ENCODE data around the gene CD83. TPM values are rescaled to one million over a fixed set of nuclear protein-coding genes. Genes with fewer than 3 reads are reported as not detected.

Gene CD83
- total and polyA plus RNA-seq, 2 donors (not counting 1 experiment from before 2014, with no cell fraction given) = 320 to 332 TPM

GRCh38 chr6:14084388-14084787, 33.2 kb upstream of the CD83 start:
- no peaks in the 10 kb centered on the region for H3K27me3 Mint-ChIP-seq
- peaks cover 72% of the 10 kb centered on the region for H3K4me1 Mint-ChIP-seq
- intact Hi-C loops (cut with micrococcal nuclease) = no loop called here
- DNase-seq (no peak), ATAC-seq (ENCODE audit: low read depth) (no peak)
- ChIA-PET POLR2A (no interaction called here), CTCF (interaction anchor here (0.7 to 2.9 kb wide), 2 partner anchors 15 to 18 kb away, joined by 6 to 11 read pairs; no protein-coding TSS in a partner anchor)
- H3K9me3 Mint-ChIP-seq (ENCODE audit: insufficient read depth) = no peaks in the 10 kb centered on the region
- H3K4me1 ChIP-seq (ENCODE audit: control insufficient read depth in 2 of 2, insufficient read depth in 2 of 2, low read length in 2 of 2) = peaks cover 46 to 50% of the 10 kb centered on the region in 2 donors
- TF ChIP-seq EZH2 (IDR thresholded peaks at IDR 0.05; ENCODE audit: borderline replicate concordance, insufficient read depth, low read depth, low read length, poor library complexity, severe bottlenecking) = no peak
- no peak for TF ChIP-seq CTCF (IDR thresholded peaks at IDR 0.05)
- H3K4me3 ChIP-seq (ENCODE audit: control extremely low read depth in 1 of 5, extremely low read depth in 1 of 5, insufficient read depth in 1 of 5, low read depth in 2 of 5, low read length in 4 of 5) = no peak overlapping the region
- H3K9me3 ChIP-seq (ENCODE audit: control extremely low read depth in 1 of 3, control insufficient read depth in 2 of 3, insufficient read depth in 1 of 3, low read length in 2 of 3) = no peaks in the 10 kb centered on the region
- no peak overlapping the region for H3K9ac ChIP-seq (ENCODE audit: low read length)
- no peaks in the 10 kb centered on the region for H3K36me3 ChIP-seq (replicated peaks in 1 of 2; ENCODE audit: control extremely low read depth in 1 of 2, control insufficient read depth in 1 of 2, extremely low read depth in 1 of 2, insufficient read depth in 2 of 2, low read length in 1 of 2)
- no peak overlapping the region for H3K4me3 Mint-ChIP-seq
- H3K27ac Mint-ChIP-seq = no peak overlapping the region
- peaks cover 11% of the 10 kb centered on the region for H3K79me2 ChIP-seq (ENCODE audit: control insufficient read depth, insufficient read depth, low read length)
- peak overlapping the region; percentile 14 for H3K4me2 ChIP-seq (replicated peaks; ENCODE audit: low read depth, low read length, poor library complexity, severe bottlenecking)
- H2AFZ ChIP-seq (ENCODE audit: insufficient read depth, low read depth, low read length, poor library complexity, severe bottlenecking) = no peak overlapping the region
- no peaks in the 10 kb centered on the region for H3K27me3 ChIP-seq (replicated peaks in 1 of 4; ENCODE audit: control extremely low read depth in 1 of 4, control insufficient read depth in 3 of 4, insufficient read depth in 4 of 4, low read length in 3 of 4)
- H4K20me1 ChIP-seq (ENCODE audit: control insufficient read depth, insufficient read depth, low read length, poor library complexity, severe bottlenecking) = no peaks in the 10 kb centered on the region
- no peak overlapping the region for H3K27ac ChIP-seq (ENCODE audit: low read length in 2 of 2)
- 99% methylated on average over 10 of the region's 11 CpGs for WGBS (ENCODE audit: insufficient coverage)

- H3K27me3 ChIP-seq (replicated peaks in 1 of 4; ENCODE audit: control extremely low read depth in 1 of 4, control insufficient read depth in 3 of 4, insufficient read depth in 4 of 4, low read length in 3 of 4) = no peaks in the 10 kb centered on the region
- ATAC-seq (ENCODE audit: low read depth) (peak; percentile 18), DNase-seq (peak; percentile 46)
- H3K27me3 Mint-ChIP-seq = no peaks in the 10 kb centered on the region
- POLR2A ChIA-PET = interaction anchor here (0.7 to 1.5 kb wide), 4 partner anchors 10 to 24 kb away, joined by 3 to 5 read pairs (median 4); no protein-coding TSS in a partner anchor
- H3K9me3 Mint-ChIP-seq (ENCODE audit: insufficient read depth) = no peaks in the 10 kb centered on the region
- TF ChIP-seq CTCF (IDR thresholded peaks at IDR 0.05) = no peak
- no peak for TF ChIP-seq EZH2 (IDR thresholded peaks at IDR 0.05; ENCODE audit: borderline replicate concordance, insufficient read depth, low read depth, low read length, poor library complexity, severe bottlenecking)
- H3K9ac ChIP-seq (ENCODE audit: low read length) = no peak overlapping the region
- H3K4me3 ChIP-seq (ENCODE audit: control extremely low read depth in 1 of 5, extremely low read depth in 1 of 5, insufficient read depth in 1 of 5, low read depth in 2 of 5, low read length in 4 of 5) = no peak overlapping the region
- peak overlapping the region; percentile 14 for H3K4me2 ChIP-seq (replicated peaks; ENCODE audit: low read depth, low read length, poor library complexity, severe bottlenecking)
- CTCF ChIA-PET = interaction anchor here (0.8 to 2.9 kb wide), 6 partner anchors 10 to 64 kb away, joined by 3 to 11 read pairs (median 4); no protein-coding TSS in a partner anchor
- H2AFZ ChIP-seq (ENCODE audit: insufficient read depth, low read depth, low read length, poor library complexity, severe bottlenecking) = peak overlapping the region; percentile 7
- peak overlapping the region; percentile 12 for H3K27ac Mint-ChIP-seq
- H3K27ac ChIP-seq (ENCODE audit: low read length in 2 of 2) = peak overlapping the region in 1 of 2 donors; percentile 31
- H4K20me1 ChIP-seq (ENCODE audit: control insufficient read depth, insufficient read depth, low read length, poor library complexity, severe bottlenecking) = no peaks in the 10 kb centered on the region
- no peaks in the 10 kb centered on the region for H3K36me3 ChIP-seq (replicated peaks in 1 of 2; ENCODE audit: control extremely low read depth in 1 of 2, control insufficient read depth in 1 of 2, extremely low read depth in 1 of 2, insufficient read depth in 2 of 2, low read length in 1 of 2)
- peaks cover 0 to 4% (median 0%) of the 10 kb centered on the region in 3 donors for H3K9me3 ChIP-seq (ENCODE audit: control extremely low read depth in 1 of 3, control insufficient read depth in 2 of 3, insufficient read depth in 1 of 3, low read length in 2 of 3)
- H3K4me3 Mint-ChIP-seq = peak overlapping the region; percentile 8
- 78% methylated on average over 2 of the region's 5 CpGs for WGBS (ENCODE audit: insufficient coverage)
- H3K4me1 ChIP-seq (ENCODE audit: control insufficient read depth in 2 of 2, insufficient read depth in 2 of 2, low read length in 2 of 2) = peaks cover 50 to 59% of the 10 kb centered on the region in 2 donors
- peaks cover 11% of the 10 kb centered on the region for H3K79me2 ChIP-seq (ENCODE audit: control insufficient read depth, insufficient read depth, low read length)
- intact Hi-C loops (cut with micrococcal nuclease) = loop anchor here (1.0 kb wide), 1 partner anchor 10 kb away; no protein-coding TSS in a partner anchor
- H3K4me1 Mint-ChIP-seq = peaks cover 72% of the 10 kb centered on the region
Measured at GRCh38 chr6:14085176-14085787, 32.3 kb upstream of the CD83 start.

Measured in B cell (primary cell).